HCEC 1CT (cell line): ENCODE results near the gene ZNF420.
"Not testable (repeated sequence)": the region's sequence is repeated elsewhere in the genome, so short reads cannot be mapped to it uniquely, and the experiment has no call there.

Experiments used
- DNase-seq: peaks from one replicate; pipeline ENCODE4 v3.0.0-alpha.2; 2017

ZNF420 gene

GRCh38 chr19:37077934-37078716, at the start of gene ZNF420:
ZNF420 (plus strand) TSS chr19:37078433; CDS start chr19:37089119, 10,686 bp downstream.
- DNase-seq = peak; percentile 92

GRCh38 chr19:37045140-37045539, 33.1 kb upstream of the ZNF420 start:
- no peak for DNase-seq

GRCh38 chr19:37055330-37055729, 22.9 kb upstream of the ZNF420 start:
- DNase-seq = no peak

- DNase-seq = no peak
Measured at GRCh38 chr19:37056776-37057175, 21.5 kb upstream of the ZNF420 start.

GRCh38 chr19:37059142-37059541, 19.1 kb upstream of the ZNF420 start:
- no peak for DNase-seq

- not testable (repeated sequence) for DNase-seq
Measured at GRCh38 chr19:37064886-37065285, 13.3 kb upstream of the ZNF420 start.

- DNase-seq = no peak
Measured at GRCh38 chr19:37074111-37074510, 4.1 kb upstream of the ZNF420 start.

- no peak for DNase-seq
Measured at GRCh38 chr19:37074819-37075362, 3.3 kb upstream of the ZNF420 start.

- DNase-seq = not testable (repeated sequence)
Measured at GRCh38 chr19:37076524-37076923, 1.7 kb upstream of the ZNF420 start.

- DNase-seq = peak; percentile 3
Measured at GRCh38 chr19:37077501-37077933, 716 bp upstream of the ZNF420 start.

- no peak for DNase-seq
Measured at GRCh38 chr19:37078717-37079032, 442 bp downstream of the ZNF420 start.

GRCh38 chr19:37079238-37079637, 1.0 kb downstream of the ZNF420 start:
- no peak for DNase-seq

GRCh38 chr19:37082307-37082706, 4.1 kb downstream of the ZNF420 start:
- no peak for DNase-seq

- DNase-seq = no peak
Measured at GRCh38 chr19:37087110-37087509, 8.9 kb downstream of the ZNF420 start.

- DNase-seq = no peak
Measured at GRCh38 chr19:37095859-37096258, 17.6 kb downstream of the ZNF420 start.

- DNase-seq = no peak
Measured at GRCh38 chr19:37098570-37098969, 20.3 kb downstream of the ZNF420 start.

- DNase-seq = not testable (repeated sequence)
Measured at GRCh38 chr19:37104135-37104534, 25.9 kb downstream of the ZNF420 start.

GRCh38 chr19:37111753-37112152, 33.5 kb downstream of the ZNF420 start:
- DNase-seq = not testable (repeated sequence)

- no peak for DNase-seq
Measured at GRCh38 chr19:37114001-37114400, 35.8 kb downstream of the ZNF420 start.

GRCh38 chr19:37122093-37122492, 43.9 kb downstream of the ZNF420 start:
- not testable (repeated sequence) for DNase-seq

- no peak for DNase-seq
Measured at GRCh38 chr19:37127999-37128820, 50.0 kb downstream of the ZNF420 start.

GRCh38 chr19:37128821-37129177, 50.6 kb downstream of the ZNF420 start:
- DNase-seq = no peak

- DNase-seq = no peak
Measured at GRCh38 chr19:37136111-37136510, 57.9 kb downstream of the ZNF420 start.

GRCh38 chr19:37148214-37148613, 70.0 kb downstream of the ZNF420 start:
- no peak for DNase-seq
